Kidney epithelial cell (primary cell): ENCODE data around the gene MIER3. TPM values are rescaled to one million over a fixed set of nuclear protein-coding genes. Genes with fewer than 3 reads are reported as not detected.

Source experiments
- DNase-seq: peaks from one replicate; pipeline ENCODE4 v3.0.0-alpha.2; 2010; ENCODE audit warnings: low read depth
- H3K27me3 ChIP-seq: 2 replicates; pipeline ENCODE4 v1.6.0; 2011; ENCODE audit warnings: low read length; ENCODE audit not compliant: control insufficient read depth, insufficient read depth
- H3K36me3 ChIP-seq: 2 replicates; pipeline ENCODE4 v1.5.1; 2011; ENCODE audit warnings: low read length; ENCODE audit not compliant: control insufficient read depth, insufficient read depth
- H3K4me3 ChIP-seq: 2 replicates; pipeline ENCODE4 v1.5.1; 2011; ENCODE audit warnings: low read depth, mild to moderate bottlenecking, control low read depth, low read length
- total RNA-seq: library from RNA; depleted of rRNA; stranded (reverse); fragments of >200 nt; gene quantifications from 2 replicates; pipeline ENCODE4 v1.2.3, GENCODE V29; 2015
- TF ChIP-seq, protein P1 (sequence below): IDR thresholded peaks from 2 replicates; pipeline ENCODE4 v1.5.1; 2011; ENCODE audit warnings: mild to moderate bottlenecking, moderate library complexity, low read length, control low read depth, inconsistent platforms; ENCODE audit not compliant: insufficient read depth, poor library complexity, severe bottlenecking

Gene MIER3
- total RNA-seq, 1 donor from 2014 or later, result 18.1 TPM

DNA sequence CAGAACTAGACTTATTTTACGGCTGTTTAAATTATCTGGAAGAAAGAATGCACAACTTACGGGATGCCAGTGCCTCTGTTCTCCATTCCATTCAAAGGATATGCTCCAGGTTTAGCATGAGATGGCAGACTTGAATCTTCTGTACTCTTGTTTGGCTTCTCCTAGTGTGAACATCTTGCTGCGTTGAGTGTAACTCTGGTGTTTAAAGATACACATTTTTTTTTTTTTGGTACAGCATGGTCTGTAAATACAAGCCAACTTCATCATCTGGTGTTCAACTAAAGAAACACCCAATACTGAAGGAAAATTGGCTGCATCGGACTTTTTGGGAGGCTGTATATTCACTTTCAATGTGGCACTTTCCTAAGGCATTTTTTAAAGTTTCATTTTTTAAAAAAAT, 7.4 kb upstream of the MIER3 start:
- TF ChIP-seq, protein P1, sequence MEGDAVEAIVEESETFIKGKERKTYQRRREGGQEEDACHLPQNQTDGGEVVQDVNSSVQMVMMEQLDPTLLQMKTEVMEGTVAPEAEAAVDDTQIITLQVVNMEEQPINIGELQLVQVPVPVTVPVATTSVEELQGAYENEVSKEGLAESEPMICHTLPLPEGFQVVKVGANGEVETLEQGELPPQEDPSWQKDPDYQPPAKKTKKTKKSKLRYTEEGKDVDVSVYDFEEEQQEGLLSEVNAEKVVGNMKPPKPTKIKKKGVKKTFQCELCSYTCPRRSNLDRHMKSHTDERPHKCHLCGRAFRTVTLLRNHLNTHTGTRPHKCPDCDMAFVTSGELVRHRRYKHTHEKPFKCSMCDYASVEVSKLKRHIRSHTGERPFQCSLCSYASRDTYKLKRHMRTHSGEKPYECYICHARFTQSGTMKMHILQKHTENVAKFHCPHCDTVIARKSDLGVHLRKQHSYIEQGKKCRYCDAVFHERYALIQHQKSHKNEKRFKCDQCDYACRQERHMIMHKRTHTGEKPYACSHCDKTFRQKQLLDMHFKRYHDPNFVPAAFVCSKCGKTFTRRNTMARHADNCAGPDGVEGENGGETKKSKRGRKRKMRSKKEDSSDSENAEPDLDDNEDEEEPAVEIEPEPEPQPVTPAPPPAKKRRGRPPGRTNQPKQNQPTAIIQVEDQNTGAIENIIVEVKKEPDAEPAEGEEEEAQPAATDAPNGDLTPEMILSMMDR, result no peak
- no peak for DNase-seq
- H3K36me3 ChIP-seq, result no peaks in the 10 kb centered on the region
- no peaks in the 10 kb centered on the region for H3K27me3 ChIP-seq
- H3K4me3 ChIP-seq, result no peak overlapping the region

DNA sequence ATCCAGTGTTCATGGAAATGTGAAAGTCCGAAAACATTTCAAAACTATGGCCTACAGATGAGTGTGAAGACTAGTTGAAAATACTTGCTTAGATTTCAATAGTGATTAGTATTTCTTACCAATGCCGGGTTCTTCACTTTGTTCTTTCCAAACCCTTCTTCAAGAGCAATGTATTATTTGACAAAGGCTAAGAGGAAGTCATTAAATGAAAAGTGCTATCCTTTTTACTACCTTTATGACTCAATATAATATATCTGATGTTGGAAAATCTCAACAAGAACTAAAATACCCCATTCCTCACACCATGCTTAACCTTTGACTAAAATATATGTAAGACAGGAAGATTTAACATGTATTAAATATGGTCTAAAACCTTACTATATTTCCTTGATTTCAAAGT, 6.7 kb upstream of the MIER3 start:
- H3K36me3 ChIP-seq, result no peaks in the 10 kb centered on the region
- H3K27me3 ChIP-seq, result no peaks in the 10 kb centered on the region
- DNase-seq, result no peak
- no peak overlapping the region for H3K4me3 ChIP-seq
- TF ChIP-seq, protein P1, result no peak

DNA sequence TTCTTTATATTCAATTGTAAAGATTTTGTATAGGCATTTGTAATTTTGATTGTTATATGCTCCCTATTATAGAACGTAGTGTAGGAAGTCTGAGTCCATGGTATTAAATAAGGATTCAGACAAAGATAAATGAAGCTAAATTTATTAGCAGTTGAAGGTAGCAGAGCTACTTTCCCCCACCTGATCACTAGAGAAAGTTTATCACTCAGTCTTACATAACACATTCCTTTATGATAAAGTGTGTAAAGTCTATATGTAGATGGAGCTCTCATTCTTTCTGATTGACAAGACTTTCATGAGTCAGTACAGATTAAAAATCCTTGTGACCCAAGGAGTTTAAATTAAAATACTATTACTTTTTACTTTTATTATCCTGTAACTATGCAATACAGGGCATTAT, 2.3 kb upstream of the MIER3 start:
- Histone ChIP-seq H3K4me3 (no peak overlapping the region), H3K27me3 (no peaks in the 10 kb centered on the region), H3K36me3 (no peaks in the 10 kb centered on the region)
- DNase-seq, result no peak
- TF ChIP-seq, protein P1, result no peak

DNA sequence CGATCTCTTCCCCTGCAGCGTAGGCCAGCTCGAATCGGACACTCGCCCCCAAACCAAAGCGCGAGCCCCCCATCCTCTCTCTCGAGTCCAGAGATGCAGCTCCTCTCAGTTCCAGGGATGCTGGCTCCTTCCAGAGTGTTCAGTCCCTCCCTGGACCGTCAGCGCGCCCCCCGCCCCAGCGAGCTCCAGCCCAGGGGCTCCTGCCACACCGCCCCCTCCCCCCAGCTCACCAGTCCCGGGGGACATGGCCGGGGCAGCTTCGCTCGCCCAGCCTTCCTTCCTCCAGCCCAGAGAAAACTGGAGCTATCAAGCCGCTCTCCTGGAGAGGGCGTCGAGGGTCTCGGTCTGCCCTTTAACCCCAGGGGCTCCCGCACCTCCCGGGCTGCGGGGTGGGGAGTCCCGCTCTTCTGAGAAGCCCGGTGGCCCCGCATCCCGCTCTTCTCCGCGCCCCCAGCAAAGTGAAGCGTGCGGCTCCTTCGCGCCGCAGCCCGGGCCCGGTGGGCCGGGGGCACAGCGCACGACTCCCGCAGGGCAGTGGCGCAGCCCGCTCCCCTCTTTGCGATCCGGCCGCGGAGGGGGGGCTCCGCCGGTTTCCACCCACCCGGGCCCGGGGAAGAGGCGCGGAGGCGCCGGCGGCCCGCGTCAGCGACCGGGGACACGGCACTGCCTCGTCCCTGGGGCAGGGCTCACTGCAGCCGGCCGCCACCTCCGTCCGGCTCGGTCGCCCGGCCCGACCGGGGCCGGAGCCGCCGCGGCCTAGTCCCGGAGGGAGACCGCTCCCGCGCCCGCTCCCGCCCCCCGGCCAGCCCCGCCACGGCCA, 587 bp downstream of the MIER3 start:
- Histone ChIP-seq H3K36me3 (no peaks in the 10 kb centered on the region), H3K4me3 (peak overlapping the region; percentile 54), H3K27me3 (no peaks in the 10 kb centered on the region)
- DNase-seq, result no peak
- TF ChIP-seq, protein P1, result no peak

DNA sequence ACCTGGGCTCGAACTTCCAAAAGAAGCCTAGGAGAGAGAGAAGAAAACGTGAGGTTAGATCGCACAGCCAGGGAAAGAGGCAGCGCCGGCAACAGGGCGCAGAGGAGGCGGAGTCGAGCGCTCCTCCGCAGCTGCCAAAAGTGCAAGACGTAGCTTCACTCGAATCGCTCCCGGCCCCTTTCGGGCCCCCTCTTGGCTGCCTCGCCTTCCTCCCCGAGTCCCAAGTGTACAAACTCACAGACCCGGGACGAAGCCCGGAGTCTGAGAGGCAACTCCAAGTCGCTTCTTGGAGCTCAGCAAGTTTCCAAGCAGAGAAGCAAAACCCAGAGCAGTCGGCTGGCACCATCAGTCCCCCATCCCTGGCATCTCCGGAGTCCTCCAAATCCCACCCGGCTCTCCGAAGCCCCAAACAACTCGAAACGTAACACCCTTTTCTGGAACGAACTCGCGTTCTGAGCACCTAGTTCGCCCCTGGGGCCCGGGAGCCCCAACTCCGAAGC, 1.2 kb downstream of the MIER3 start:
- TF ChIP-seq, protein P1, result no peak
- H3K27me3 ChIP-seq, result no peaks in the 10 kb centered on the region
- DNase-seq, result no peak
- H3K4me3 ChIP-seq, result peak overlapping the region; percentile 54
- no peaks in the 10 kb centered on the region for H3K36me3 ChIP-seq
